Measurements from ENCODE around the gene RASGRF1. TPM values are rescaled to one million over a fixed set of nuclear protein-coding genes. Genes with fewer than 3 reads are reported as not detected.

RASGRF1 gene
- total RNA-seq, 6 experiments from 2014 or later, result 0.09 to 0.31 (median 0.18) TPM

GRCh38 chr15:78992416-78993256, 97.9 kb downstream of the RASGRF1 start:
- H3K4me3 Mint-ChIP-seq, result no peak overlapping the region
- DNase-seq, result no peak
- H3K4me1 Mint-ChIP-seq (ENCODE audit: low read depth), result peaks cover 51% of the 10 kb centered on the region
- no peaks in the 10 kb centered on the region for H3K9me3 Mint-ChIP-seq
- peaks cover 8% of the 10 kb centered on the region; the same call in 1 of the 2 replicates for H3K27me3 Mint-ChIP-seq (ENCODE audit: insufficient read depth)
- H3K36me3 Mint-ChIP-seq (ENCODE audit: low read depth), result no peaks in the 10 kb centered on the region
- TF ChIP-seq, protein P1, sequence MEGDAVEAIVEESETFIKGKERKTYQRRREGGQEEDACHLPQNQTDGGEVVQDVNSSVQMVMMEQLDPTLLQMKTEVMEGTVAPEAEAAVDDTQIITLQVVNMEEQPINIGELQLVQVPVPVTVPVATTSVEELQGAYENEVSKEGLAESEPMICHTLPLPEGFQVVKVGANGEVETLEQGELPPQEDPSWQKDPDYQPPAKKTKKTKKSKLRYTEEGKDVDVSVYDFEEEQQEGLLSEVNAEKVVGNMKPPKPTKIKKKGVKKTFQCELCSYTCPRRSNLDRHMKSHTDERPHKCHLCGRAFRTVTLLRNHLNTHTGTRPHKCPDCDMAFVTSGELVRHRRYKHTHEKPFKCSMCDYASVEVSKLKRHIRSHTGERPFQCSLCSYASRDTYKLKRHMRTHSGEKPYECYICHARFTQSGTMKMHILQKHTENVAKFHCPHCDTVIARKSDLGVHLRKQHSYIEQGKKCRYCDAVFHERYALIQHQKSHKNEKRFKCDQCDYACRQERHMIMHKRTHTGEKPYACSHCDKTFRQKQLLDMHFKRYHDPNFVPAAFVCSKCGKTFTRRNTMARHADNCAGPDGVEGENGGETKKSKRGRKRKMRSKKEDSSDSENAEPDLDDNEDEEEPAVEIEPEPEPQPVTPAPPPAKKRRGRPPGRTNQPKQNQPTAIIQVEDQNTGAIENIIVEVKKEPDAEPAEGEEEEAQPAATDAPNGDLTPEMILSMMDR (IDR thresholded peaks at IDR 0.05), result no peak
- H3K27ac Mint-ChIP-seq, result no peak overlapping the region

DNA sequence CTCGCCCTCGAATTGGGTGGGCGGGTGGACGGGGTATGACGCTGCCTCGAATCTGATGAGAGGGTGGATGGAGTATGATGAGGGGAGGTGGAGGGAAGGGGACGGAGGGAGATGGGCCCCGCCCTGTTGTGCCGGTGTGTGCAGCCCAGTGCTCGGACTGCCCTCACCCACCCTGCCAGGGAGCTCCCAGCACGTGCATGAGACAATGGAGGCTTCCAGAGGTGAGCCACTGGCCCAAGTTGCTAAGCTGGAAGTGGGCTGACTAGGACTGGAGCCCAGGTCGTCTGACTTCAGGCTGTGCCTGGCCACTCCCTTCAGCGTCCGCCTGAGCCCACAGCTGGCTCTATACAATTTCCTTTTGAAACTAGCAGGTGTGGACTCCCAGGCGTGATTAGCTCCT, 98.7 kb downstream of the RASGRF1 start:
- Mint-ChIP-seq H3K4me3 (no peak overlapping the region; the same call in 1 of the 2 replicates), H3K4me1 (ENCODE audit: low read depth) (peaks cover 51% of the 10 kb centered on the region), H3K36me3 (ENCODE audit: low read depth) (no peaks in the 10 kb centered on the region), H3K27me3 (ENCODE audit: insufficient read depth) (peaks cover 8% of the 10 kb centered on the region; the same call in 1 of the 2 replicates), H3K27ac (no peak overlapping the region), H3K9me3 (no peaks in the 10 kb centered on the region)
- TF ChIP-seq, protein P1 (IDR thresholded peaks at IDR 0.05), result no peak
- no peak for DNase-seq

- DNase-seq, result peak; percentile 64
- H3K36me3 Mint-ChIP-seq (ENCODE audit: low read depth), result no peaks in the 10 kb centered on the region
- H3K4me3 Mint-ChIP-seq, result peak overlapping the region; percentile 2; the same call in 1 of the 2 replicates
- no peaks in the 10 kb centered on the region for H3K9me3 Mint-ChIP-seq
- H3K27ac Mint-ChIP-seq, result peak overlapping the region; percentile 4; the same call in 1 of the 2 replicates
- TF ChIP-seq, protein P1 (IDR thresholded peaks at IDR 0.05), result no peak
- peaks cover 47% of the 10 kb centered on the region for H3K4me1 Mint-ChIP-seq (ENCODE audit: low read depth)
- H3K27me3 Mint-ChIP-seq (ENCODE audit: insufficient read depth), result peaks cover 8% of the 10 kb centered on the region; the same call in 1 of the 2 replicates
These were observed 99.1 kb downstream of the RASGRF1 start for GRCh38 chr15:78991476-78991875.

DNA sequence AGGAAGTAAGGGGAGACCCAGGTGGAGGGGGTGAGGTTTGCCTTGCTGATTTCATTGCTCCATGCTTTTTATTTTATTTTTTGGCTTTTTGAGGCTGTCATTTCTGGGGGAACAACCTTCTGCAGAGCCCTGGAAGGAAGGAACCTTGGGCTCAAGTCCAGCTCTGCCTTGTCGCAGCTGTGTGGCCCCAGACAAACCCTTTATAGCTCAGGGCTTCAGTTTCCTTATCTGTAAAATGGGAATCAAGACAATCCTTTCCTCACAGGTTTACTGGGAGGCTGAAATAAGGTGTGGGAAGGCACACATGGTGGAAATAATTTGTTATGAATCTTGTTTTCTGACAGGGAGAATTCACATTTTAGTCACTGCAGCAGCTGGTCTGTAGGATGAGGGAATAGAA, 100.3 kb downstream of the RASGRF1 start:
- H3K27me3 Mint-ChIP-seq (ENCODE audit: insufficient read depth), result peaks cover 5% of the 10 kb centered on the region; the same call in 1 of the 2 replicates
- H3K36me3 Mint-ChIP-seq (ENCODE audit: low read depth), result no peaks in the 10 kb centered on the region
- TF ChIP-seq, protein P1 (IDR thresholded peaks at IDR 0.05), result no peak
- H3K9me3 Mint-ChIP-seq, result no peaks in the 10 kb centered on the region
- DNase-seq, result no peak
- no peak overlapping the region for H3K4me3 Mint-ChIP-seq
- no peak overlapping the region; the same call in 1 of the 2 replicates for H3K27ac Mint-ChIP-seq
- H3K4me1 Mint-ChIP-seq (ENCODE audit: low read depth), result peaks cover 46% of the 10 kb centered on the region

GRCh38 chr15:78989701-78990240, 100.8 kb downstream of the RASGRF1 start:
- DNase-seq, result no peak
- H3K4me3 Mint-ChIP-seq, result no peak overlapping the region
- peaks cover 46% of the 10 kb centered on the region for H3K4me1 Mint-ChIP-seq (ENCODE audit: low read depth)
- TF ChIP-seq, protein P1 (IDR thresholded peaks at IDR 0.05), result no peak
- H3K27ac Mint-ChIP-seq, result 0 out of 2 replicates have a peak overlapping the region, but pooled peaks have one; percentile 15
- peaks cover 5% of the 10 kb centered on the region; the same call in 1 of the 2 replicates for H3K27me3 Mint-ChIP-seq (ENCODE audit: insufficient read depth)
- H3K36me3 Mint-ChIP-seq (ENCODE audit: low read depth), result no peaks in the 10 kb centered on the region
- no peaks in the 10 kb centered on the region for H3K9me3 Mint-ChIP-seq

Measured in HFFc6 (cell line).